HepG2 (cell line): Measurements from ENCODE around the gene MVK. TPM values are rescaled to one million over a fixed set of nuclear protein-coding genes. Genes with fewer than 3 reads are reported as not detected.

ENCODE experiments used
- ATAC-seq: fragments of 200-7000 bp; cut with Tn5 transposase; 3 replicates; pipeline ENCODE4 v1.9.1; 2020; ENCODE audit warnings: mild to moderate bottlenecking, moderate library complexity
- BruUV-seq: library from RNA; stranded (reverse); fragments of 400-500 nt; replicated peaks from 2 replicates; lab custom pipeline; 2021; lab: Mats Ljungman, UMichigan
- CTCF ChIA-PET: fragments of 300-600 bp; formaldehyde crosslinking; extraction: SDS; loops from one replicate; lab custom pipeline; 2021; ENCODE audit warnings: low total read pairs, inconsistent platforms, low intra/inter-chr PET ratio; lab: Yijun Ruan, JAX
- POLR2A ChIA-PET: fragments of 350-600 bp; sonication (Branson Sonifier 250); formaldehyde crosslinking; loops from one replicate; lab custom pipeline; 2020; ENCODE audit warnings: antibody characterized with exemption, inconsistent platforms; lab: Yijun Ruan, JAX
- DNase-seq: peaks from one replicate; pipeline ENCODE4 v3.0.0-alpha.2; 2015; ENCODE audit warnings: low spot score
- FAIRE-seq: peaks from 3 replicates; lab custom pipeline; 2011; peaks lifted over from hg19 to GRCh38; lab: Jason Lieb, UNC
- H2AFZ ChIP-seq: one replicate; pipeline ENCODE4 v1.6.1; 2011; ENCODE audit warnings: low read length, inconsistent platforms
- H3K27ac ChIP-seq: fragments of 300-600 bp; 3 replicates; pipeline ENCODE4 v1.8.0; 2011; ENCODE audit warnings: mixed run types, mild to moderate bottlenecking, mixed read lengths, low read length, inconsistent platforms; ENCODE audit not compliant: insufficient read depth; ENCODE audit errors: extremely low read length
- H3K27me3 ChIP-seq, 2 experiments: fragments of 200-600 bp in 1 of 2; 2 replicates in 1 of 2; 3 replicates in 1 of 2; pipeline versions ENCODE4 v1.6.0 to v1.8.0; 2011; ENCODE audit warnings: low read length in 2 of 2, mild to moderate bottlenecking in 2 of 2, moderate library complexity in 2 of 2, inconsistent platforms in 1 of 2; ENCODE audit not compliant: insufficient read depth in 2 of 2, control insufficient read depth in 1 of 2
- H3K36me3 ChIP-seq, 2 experiments: fragments of 200-600 bp in 1 of 2; replicated peaks in 1 of 2; 2 replicates in 1 of 2; 3 replicates in 1 of 2; pipeline versions ENCODE4 v1.5.1 to v1.8.0; 2011; ENCODE audit warnings: low read length in 2 of 2, inconsistent platforms in 1 of 2; ENCODE audit not compliant: insufficient read depth in 2 of 2, control insufficient read depth in 1 of 2
- H3K4me1 ChIP-seq: 2 replicates; pipeline ENCODE4 v1.5.1; 2012; ENCODE audit warnings: low read length, inconsistent platforms; ENCODE audit not compliant: insufficient read depth
- H3K4me2 ChIP-seq: 2 replicates; pipeline ENCODE4 v1.6.0; 2011; ENCODE audit warnings: low read depth, low read length, inconsistent platforms
- H3K4me3 ChIP-seq, 3 experiments: fragments of 200-600 bp in 1 of 3; sonication (generic), shearing (Covaris generic) in 1 of 3; replicated peaks in 1 of 3; 2 replicates each; pipeline ENCODE4 v1.5.1; 2011 to 2016; ENCODE audit warnings: low read length in 3 of 3, inconsistent platforms in 2 of 3, low read depth in 2 of 3, mild to moderate bottlenecking in 2 of 3, control low read depth in 1 of 3, mixed read lengths in 1 of 3; ENCODE audit not compliant: insufficient read depth in 1 of 3
- H3K79me2 ChIP-seq: one replicate; pipeline ENCODE4 v1.6.1; 2011; ENCODE audit warnings: low read length, inconsistent platforms; ENCODE audit not compliant: insufficient read depth
- H3K9ac ChIP-seq: 2 replicates; pipeline ENCODE4 v1.6.0; 2011; ENCODE audit warnings: mild to moderate bottlenecking, low read depth, low read length, inconsistent platforms; ENCODE audit not compliant: insufficient read depth
- H3K9me3 ChIP-seq: 2 replicates; pipeline ENCODE4 v1.5.1; 2012; ENCODE audit warnings: mild to moderate bottlenecking, low read length
- H4K20me1 ChIP-seq: 2 replicates; pipeline ENCODE4 v1.6.0; 2011; ENCODE audit warnings: inconsistent platforms, mild to moderate bottlenecking, low read length, moderate library complexity; ENCODE audit not compliant: insufficient read depth
- AHDC1 ChIP-seq: sonication (generic); formaldehyde crosslinking; IDR thresholded peaks from 2 replicates; pipeline ENCODE4 v1.5.1; 2020; ENCODE audit warnings: mild to moderate bottlenecking, missing genetic modification reagents, borderline replicate concordance
- ARNTL ChIP-seq: sonication (generic); formaldehyde crosslinking; IDR thresholded peaks from 2 replicates; pipeline ENCODE4 v1.4.0; 2020; ENCODE audit warnings: mild to moderate bottlenecking, missing genetic modification reagents
- FOSL2 ChIP-seq: sonication (generic); formaldehyde crosslinking; IDR thresholded peaks from 2 replicates; pipeline ENCODE4 v1.4.0; 2020; ENCODE audit warnings: missing genetic modification reagents
- HMGXB4 ChIP-seq, 2 experiments: sonication (generic) in 1 of 2; formaldehyde crosslinking in 1 of 2; IDR thresholded peaks; 2 replicates each; pipeline versions ENCODE4 v1.4.0 to v1.6.1; 2018 to 2020; ENCODE audit warnings: missing genetic modification reagents in 2 of 2, borderline replicate concordance in 1 of 2, low read depth in 1 of 2, mild to moderate bottlenecking in 1 of 2, missing biosample characterization in 1 of 2
- HNF4G ChIP-seq, 2 experiments: sonication (generic) in 1 of 2; formaldehyde crosslinking in 1 of 2; IDR thresholded peaks; 2 replicates each; pipeline versions ENCODE4 v1.4.0 to v1.6.1; 2011 to 2020; ENCODE audit warnings: borderline replicate concordance in 2 of 2, low read depth in 2 of 2, mild to moderate bottlenecking in 2 of 2, low read length in 1 of 2, missing genetic modification reagents in 1 of 2, moderate library complexity in 1 of 2
- PATZ1 ChIP-seq: sonication (generic); formaldehyde crosslinking; IDR thresholded peaks from 2 replicates; pipeline ENCODE4 v1.4.0; 2020; ENCODE audit warnings: missing genetic modification reagents
- PHF21A ChIP-seq: sonication (generic); formaldehyde crosslinking; IDR thresholded peaks from 2 replicates; pipeline ENCODE4 v1.5.0; 2020; ENCODE audit warnings: mild to moderate bottlenecking, missing genetic modification reagents
- SOX13 ChIP-seq, 3 experiments: fragments of 450-650 bp in 1 of 3; sonication (generic) in 1 of 3; formaldehyde crosslinking in 1 of 3; IDR thresholded peaks in 2 of 3; conservative IDR thresholded peaks in 1 of 3; 2 replicates each; pipeline versions ENCODE4 v1.5.0 to v1.6.1; 2016 to 2020; ENCODE audit warnings: antibody characterized with exemption in 1 of 3, mild to moderate bottlenecking in 1 of 3, missing compliant biosample characterization in 1 of 3, missing genetic modification reagents in 1 of 3, moderate library complexity in 1 of 3
- ZBTB1 ChIP-seq: sonication (generic); formaldehyde crosslinking; IDR thresholded peaks from 2 replicates; pipeline ENCODE4 v1.4.0; 2020; ENCODE audit warnings: missing genetic modification reagents, borderline replicate concordance
- ZNF296 ChIP-seq: sonication (generic); formaldehyde crosslinking; conservative IDR thresholded peaks from 2 replicates; pipeline ENCODE4 v1.5.0; 2020; ENCODE audit warnings: mild to moderate bottlenecking, missing genetic modification reagents
- ZNF484 ChIP-seq: sonication (generic); formaldehyde crosslinking; IDR thresholded peaks from 2 replicates; pipeline ENCODE4 v1.5.1; 2020; ENCODE audit warnings: mild to moderate bottlenecking, low read depth, missing genetic modification reagents, borderline replicate concordance
- ZNF768 ChIP-seq: sonication (generic); formaldehyde crosslinking; IDR thresholded peaks from 2 replicates; pipeline ENCODE4 v1.4.0; 2020; ENCODE audit warnings: missing genetic modification reagents
- WGBS: methylation state at CpG from one replicate; pipeline ENCODE4 v1.1.6; 2017; ENCODE audit warnings: low lambda C conversion rate; 5-methylcytosine and 5-hydroxymethylcytosine counted together
- in situ Hi-C: cut with HindIII; loops from 2 replicates; pipeline ENCODE4 v1.10.0; 2017; ENCODE audit warnings: low pct_unique_long_range_greater_than_20kb; ENCODE audit not compliant: extremely low pct_ligation_motif_present
- intact Hi-C: fragments of 100-400 bp; cut with micrococcal nuclease; formaldehyde crosslinking; loops from one replicate; pipeline ENCODE4 v1.10.0; 2022; ENCODE audit not compliant: unreplicated experiment
- polyA plus RNA-seq, 8 experiments: library from polyadenylated mRNA; depleted of rRNA in 3 of 8; stranded (reverse) in 7 of 8; unstranded in 1 of 8; fragments of >200 nt; fragmentation: Illumina TruSeq in 4 of 8; extraction: Trizol in 4 of 8; gene quantifications; 2 replicates each; pipeline versions ENCODE4 v1.2.1 to v1.2.3, GENCODE V29; 2011 to 2016; ENCODE audit warnings: low read depth in 4 of 8, missing spikeins in 1 of 8, mixed read lengths in 1 of 8; ENCODE audit not compliant: insufficient read depth in 1 of 8
- total RNA-seq, 5 experiments: library from RNA; depleted of rRNA; stranded (reverse); fragments of >200 nt; fragmentation: Illumina TruSeq; extraction: Trizol; gene quantifications; 2 replicates each; pipeline ENCODE4 v1.2.3, GENCODE V29; 2016; ENCODE audit warnings: low read depth in 1 of 5

Gene MVK
- total and polyA plus RNA-seq, 2 of the 13 experiments (the other 11 are each of a cell fraction or from before 2014, with no cell fraction given): 11.6 to 66.9 TPM

GRCh38 chr12:109604132-109604585 lies 30.6 kb downstream of the MVK start:
- peaks cover 0 to 7% of the 10 kb centered on the region in 2 experiments; a peak in 4 of 5 replicates for H3K27me3 ChIP-seq
- peak overlapping the region in 1 of 3 experiments; percentile 37; a peak in 2 of 6 replicates for H3K4me3 ChIP-seq
- H4K20me1 ChIP-seq: no peaks in the 10 kb centered on the region
- no peaks in the 10 kb centered on the region for H3K36me3 ChIP-seq
- intact Hi-C loops: no loop called here
- peak overlapping the region; percentile 70 for H3K4me2 ChIP-seq
- no TSS peak for BruUV-seq
- DNase-seq (peak; percentile 71), ATAC-seq (peak; percentile 28), FAIRE-seq (peak; percentile 71)
- ChIA-PET CTCF (no interaction called here), POLR2A (interaction anchor here (1.0 to 1.9 kb wide), 4 partner anchors 15 to 173 kb away, joined by 3 to 4 read pairs (median 3); partner anchors contain the start of gene FAM222A)
- H2AFZ ChIP-seq: no peak overlapping the region
- peaks cover 58% of the 10 kb centered on the region for H3K4me1 ChIP-seq
- peak overlapping the region; percentile 31 for H3K27ac ChIP-seq
- 0% methylated on average over 3 of the region's 3 CpGs for WGBS
- in situ Hi-C loops: no loop called here
- no peak overlapping the region for H3K9ac ChIP-seq
- H3K79me2 ChIP-seq: no peaks in the 10 kb centered on the region
- no peaks in the 10 kb centered on the region for H3K9me3 ChIP-seq
- TF ChIP-seq HMGXB4 (CRISPR knock-in tag; IDR thresholded peaks at IDR 0.05; ENCODE audit: borderline replicate concordance in 1 of 2, low read depth in 1 of 2) (no peak), SOX13 (IDR thresholded peaks at IDR 0.05) (no peak), SOX13 (CRISPR knock-in tag; conservative IDR thresholded peaks at IDR 0.05 in 1 of 2, IDR thresholded peaks at IDR 0.05 in 1 of 2) (peak in 1 of 2 experiments; percentile 44; a peak in 1 of 4 replicates), HNF4G (IDR thresholded peaks at IDR 0.05; ENCODE audit: borderline replicate concordance, low read depth, low read length) (peak; percentile 66), HNF4G (CRISPR knock-in tag; IDR thresholded peaks at IDR 0.05; ENCODE audit: borderline replicate concordance, low read depth) (peak; percentile 51; the same call in 1 of the 2 replicates), ZNF768 (CRISPR knock-in tag) (peak; percentile 100), ARNTL (no peak), PHF21A (CRISPR knock-in tag) (peak; percentile 73), AHDC1 (0 out of 2 replicates have a peak, but pooled peaks have one; percentile 18), FOSL2 (no peak), ZNF484 (CRISPR knock-in tag) (no peak), PATZ1 (0 out of 2 replicates have a peak, but pooled peaks have one; percentile 10), ZNF296 (CRISPR knock-in tag) (no peak), ZBTB1 (no peak)
